ENCODE data around the gene TTYH3.
A peak's percentile ranks its signal among the peaks of the same experiment; 100 is the strongest.

TTYH3 gene

DNA sequence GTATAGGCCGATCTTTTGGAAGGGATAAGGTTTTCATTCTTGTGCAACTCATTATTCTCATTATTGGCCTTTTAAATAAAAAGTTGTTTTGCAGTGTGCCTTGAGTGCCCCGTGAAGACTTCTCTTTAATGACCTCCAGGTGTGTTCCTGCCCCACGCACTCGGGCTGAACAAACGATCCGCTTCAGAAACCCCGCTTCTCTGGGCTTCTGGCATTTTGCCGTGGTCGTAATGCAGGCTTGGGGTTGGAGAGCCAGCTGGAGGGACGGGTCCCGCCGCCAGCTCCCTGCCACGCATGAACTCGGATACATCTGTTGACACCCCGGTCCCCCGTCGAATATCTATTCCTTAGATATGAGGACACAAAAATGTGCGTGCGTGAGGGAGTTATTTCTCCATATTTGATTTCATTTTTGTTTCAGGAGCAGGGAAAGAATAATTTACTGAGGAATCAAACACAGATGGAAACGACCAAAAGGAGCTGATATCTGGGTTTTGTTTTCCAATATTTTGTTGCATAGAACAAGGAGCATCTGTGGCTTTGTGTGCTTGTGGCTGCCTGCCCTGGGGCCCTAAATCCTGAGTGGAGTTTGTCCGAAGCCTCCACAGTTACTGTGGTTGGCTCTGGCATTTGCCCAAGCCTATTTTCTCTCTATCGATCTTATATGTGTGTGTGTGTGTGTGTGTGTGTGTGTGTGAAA is 17.0 kb upstream of the TTYH3 start:
- DNase-seq = peak in 1 of 58 donors; percentile 21

DNA sequence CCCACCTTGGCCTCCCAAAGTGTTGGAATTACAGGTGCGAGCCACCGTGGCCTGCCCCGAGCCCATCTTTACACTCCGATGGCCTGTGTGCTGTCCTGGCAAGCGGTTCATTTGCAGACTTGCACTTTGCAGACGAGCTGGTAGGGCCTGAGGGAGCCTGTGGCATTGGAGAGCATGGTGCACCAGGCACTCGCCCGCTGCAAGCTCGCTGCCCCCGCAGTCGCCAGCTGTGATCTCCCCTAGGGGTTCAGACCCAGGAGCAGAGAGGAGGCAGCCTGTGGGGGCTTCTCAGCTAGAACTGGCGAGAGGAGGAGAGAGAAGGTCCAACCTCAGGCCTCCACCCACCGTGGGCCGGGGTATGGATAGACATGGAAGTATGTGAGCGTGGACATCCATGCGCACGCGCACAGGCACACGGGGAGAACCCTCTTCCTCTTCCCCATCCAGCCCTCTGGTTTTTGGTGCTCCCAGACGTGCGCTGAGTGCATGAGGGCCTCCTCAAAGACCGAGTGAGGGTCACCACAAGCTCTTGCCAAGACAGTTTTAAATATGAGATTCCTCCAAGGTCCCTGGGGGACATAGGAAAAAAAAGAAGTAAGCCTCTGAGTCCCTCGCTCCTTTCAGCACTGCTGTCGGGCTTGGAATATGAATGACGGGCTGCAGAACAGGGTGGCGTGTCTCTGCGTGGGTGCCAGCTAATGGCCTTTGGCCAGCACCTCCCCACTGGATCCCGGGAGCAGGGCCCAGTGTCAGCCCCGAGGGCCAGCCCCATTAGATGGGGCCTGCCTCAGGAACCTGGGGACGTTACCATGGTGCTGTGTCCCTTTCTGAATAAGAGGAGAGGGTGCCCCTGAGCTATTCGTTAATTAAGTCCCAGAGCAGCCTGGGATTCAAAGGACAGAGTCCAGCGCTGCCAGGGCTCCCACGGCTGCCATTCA is 15.1 kb upstream of the TTYH3 start:
- peak in 49 of 58 donors; percentile 28 to 95 (median 72) for DNase-seq

DNA sequence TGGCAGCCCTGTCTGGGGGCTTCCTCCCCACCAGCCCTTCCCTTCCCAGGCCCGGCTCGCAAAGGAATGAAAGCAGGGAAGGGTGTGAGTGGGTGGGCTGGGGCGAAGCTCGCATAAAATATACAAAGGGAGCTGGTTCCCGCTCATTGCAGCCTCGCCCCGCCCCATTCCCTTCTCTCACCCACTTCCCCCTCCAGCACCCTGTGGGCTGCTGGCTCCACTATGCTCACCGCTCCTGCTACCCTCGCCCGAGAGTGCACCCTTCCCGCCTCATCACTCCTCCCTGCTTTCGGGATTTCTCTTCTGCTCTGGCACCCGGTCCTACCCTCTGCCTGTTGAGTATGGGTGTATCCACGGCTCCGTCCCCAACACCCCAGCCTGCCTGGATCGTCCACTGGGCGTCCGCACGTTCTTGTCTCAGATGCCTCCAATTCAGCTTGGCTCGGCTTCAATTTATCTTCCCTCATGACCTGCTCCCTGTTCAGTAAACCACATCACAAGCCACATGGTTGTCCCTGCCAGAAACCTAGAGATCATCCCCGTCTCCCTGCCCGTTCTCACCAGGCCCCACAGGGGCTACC is 14.4 kb upstream of the TTYH3 start:
- peak in 13 of 58 donors; percentile 18 to 88 (median 66) for DNase-seq

DNA sequence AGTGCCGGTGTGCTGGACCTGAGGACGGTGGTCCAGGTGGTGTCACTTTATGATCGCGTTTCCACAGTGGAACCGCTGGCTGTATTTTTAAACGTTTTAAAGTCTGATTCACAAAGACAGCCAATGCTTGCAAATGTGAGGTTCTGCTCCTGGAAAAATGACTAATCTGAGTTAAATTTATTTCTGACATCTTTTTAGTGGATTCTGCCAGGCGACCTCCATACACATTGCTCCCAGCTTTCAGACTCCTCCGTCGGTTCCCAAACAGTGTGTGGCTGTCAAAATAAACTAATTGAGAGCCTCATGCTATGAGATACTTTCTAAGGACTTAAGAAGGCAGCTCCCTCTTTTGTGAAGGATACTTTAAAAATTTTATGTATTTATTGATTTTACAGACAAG is 12.7 kb upstream of the TTYH3 start:
- DNase-seq = peak in 7 of 58 donors; percentile 19 to 64 (median 33)

DNA sequence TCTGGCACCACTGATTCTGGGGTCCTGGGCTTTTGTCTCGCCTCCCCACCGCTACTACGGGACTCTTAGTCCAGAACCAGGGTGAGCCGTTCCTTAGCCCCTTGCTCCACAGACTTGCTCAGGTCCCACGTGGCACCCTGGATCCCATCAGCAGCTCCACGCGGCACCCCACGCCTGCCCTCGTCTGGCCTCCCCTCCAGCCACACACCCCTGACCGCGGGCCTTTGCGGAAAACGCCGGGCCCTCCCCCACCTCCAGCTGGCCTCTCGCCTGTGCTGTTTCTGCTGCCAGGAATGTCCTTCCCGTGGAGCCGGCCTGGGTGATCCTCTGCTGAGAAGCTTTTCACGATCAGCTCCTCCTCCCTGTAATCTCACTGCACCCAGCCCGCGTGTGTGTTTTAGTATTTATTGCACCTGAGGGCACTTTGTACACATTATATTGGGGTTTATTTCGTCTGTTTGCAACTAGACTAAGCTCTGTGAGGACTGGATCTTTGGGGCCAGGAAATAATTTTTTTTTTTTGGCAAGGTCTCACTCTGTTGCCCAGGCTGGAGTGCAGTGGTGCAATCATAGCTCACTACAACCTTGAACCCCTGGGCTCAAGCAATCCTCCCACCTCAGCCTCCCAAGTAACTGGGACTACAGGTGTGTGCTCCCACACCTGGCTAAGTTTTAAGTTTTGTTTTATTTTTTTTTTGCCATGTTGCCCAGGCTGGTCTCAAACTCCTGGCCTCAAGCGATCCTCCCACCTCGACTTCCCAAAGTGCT is 10.5 kb upstream of the TTYH3 start:
- peak in 26 of 58 donors; percentile 13 to 66 (median 38) for DNase-seq

DNA sequence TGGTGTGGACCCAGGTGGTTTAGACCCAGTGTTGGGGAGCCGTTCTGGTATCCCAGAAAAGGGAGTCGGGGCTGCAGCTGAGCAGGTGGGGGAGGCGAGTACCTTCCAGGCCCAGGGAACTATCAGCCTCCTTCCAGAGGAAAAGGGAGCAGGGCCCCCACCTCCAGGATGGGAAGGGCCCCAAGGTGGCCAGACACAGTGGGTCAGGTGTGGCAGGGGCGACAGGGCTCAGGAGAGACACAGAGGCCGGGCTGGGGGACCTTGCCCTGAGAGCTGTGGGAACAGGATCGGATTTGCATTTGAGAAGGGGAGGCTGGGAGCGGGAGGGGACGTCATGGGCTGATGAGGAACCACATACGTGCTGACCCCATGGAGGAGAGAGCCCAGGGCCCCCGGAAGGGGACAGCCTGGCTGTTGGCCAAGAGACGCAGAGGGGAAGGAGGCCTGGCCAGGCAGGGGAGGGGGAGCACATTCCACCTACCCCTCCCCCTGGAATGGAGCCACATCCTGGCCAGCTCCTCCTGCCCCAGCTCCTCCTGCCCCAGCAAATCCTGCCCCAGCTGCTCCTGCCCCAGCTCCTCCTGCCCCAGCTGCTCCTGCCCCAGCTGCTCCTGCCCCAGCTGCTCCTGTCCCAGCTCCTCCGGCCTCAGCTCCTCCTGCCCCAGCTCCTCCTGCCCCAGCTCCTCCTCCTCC is 9.7 kb upstream of the TTYH3 start:
- peak in 4 of 58 donors; percentile 11 to 41 (median 20) for DNase-seq

DNA sequence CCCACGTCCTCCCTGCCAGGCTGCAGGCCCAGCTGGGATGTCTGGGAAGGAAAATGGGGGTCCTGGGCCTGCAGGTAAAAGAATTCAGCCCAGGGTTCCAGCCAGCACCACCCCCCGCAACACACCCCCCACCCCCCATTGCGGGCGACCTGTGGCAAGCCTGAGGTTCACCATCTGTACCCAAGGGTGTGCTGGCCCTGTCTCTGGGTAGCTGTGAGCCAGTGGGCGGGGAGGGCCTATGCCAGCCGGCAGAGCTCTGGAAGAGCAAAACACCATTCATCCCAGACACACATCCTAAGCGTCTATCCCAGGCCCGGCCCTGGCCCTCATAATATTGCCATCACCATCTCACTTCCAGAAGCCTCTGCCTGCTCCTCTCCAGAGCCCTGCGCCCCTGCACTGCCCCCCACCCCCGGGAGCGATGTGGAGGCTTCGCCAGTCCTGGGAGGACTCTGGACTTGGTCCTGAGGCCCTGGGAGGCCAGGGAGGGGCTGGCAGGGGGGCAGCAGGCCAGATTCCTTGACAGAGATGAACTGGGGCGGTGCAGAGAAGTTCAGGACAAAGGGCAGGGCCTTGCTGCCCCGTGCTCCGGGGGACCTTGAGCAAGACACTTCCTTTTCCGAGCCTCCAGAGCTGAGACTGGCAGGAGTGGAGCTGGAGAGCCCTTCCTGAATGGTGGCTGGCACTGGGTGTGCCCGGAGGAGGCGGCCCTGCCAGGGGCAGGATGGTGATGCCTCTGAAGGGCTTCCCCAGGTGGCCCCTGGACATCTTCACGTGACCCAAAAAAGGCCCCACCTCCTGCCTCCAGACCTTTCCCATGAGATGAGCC is 8.7 kb upstream of the TTYH3 start:
- no peak for DNase-seq

DNA sequence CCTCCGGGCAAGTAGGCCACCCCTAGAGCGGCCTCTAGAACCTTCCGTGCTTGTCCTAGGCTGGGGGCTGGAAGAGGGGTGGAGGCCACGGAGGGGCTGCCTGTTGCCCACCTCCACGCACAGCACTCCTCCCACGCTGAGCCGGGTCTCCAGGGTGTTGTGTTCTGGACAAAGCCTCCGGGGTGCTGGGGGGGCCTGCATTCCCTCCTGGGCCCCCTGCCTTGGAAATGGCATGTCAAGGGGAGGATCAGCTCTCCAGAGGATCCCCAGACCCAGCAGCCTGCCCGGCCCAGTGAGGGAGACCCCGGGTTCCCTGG is 8.1 kb upstream of the TTYH3 start:
- no peak for DNase-seq

DNA sequence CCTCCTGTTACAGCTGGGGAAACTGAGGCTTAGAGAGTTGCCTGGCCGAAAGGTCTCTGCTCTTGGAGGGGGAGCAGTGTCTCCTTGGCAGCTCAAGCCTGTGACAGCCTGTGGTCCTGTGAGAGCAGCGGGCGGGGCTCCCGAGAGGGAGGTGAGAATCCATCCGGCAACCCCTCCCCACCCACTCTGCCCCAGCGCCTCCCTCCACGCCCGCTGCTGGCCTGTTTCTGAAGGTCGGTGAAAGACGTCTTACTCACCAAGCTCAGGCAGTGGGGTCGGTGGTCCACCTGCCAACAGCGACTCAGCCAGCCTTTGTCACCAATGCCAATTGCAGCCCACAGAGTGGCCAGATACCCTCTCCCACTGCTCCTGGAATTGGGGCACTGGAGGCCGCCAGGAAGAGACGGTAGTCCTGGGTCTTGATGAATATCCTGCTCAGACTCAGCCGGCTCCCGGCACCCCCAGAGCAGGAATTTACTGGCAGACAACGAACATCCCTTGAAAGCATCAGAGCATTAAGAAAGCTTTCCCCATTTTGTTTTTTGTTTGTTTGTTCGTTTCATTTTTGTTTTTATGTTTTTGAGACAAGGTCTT is 7.4 kb upstream of the TTYH3 start:
- peak in 1 of 58 donors; percentile 45 for DNase-seq

DNA sequence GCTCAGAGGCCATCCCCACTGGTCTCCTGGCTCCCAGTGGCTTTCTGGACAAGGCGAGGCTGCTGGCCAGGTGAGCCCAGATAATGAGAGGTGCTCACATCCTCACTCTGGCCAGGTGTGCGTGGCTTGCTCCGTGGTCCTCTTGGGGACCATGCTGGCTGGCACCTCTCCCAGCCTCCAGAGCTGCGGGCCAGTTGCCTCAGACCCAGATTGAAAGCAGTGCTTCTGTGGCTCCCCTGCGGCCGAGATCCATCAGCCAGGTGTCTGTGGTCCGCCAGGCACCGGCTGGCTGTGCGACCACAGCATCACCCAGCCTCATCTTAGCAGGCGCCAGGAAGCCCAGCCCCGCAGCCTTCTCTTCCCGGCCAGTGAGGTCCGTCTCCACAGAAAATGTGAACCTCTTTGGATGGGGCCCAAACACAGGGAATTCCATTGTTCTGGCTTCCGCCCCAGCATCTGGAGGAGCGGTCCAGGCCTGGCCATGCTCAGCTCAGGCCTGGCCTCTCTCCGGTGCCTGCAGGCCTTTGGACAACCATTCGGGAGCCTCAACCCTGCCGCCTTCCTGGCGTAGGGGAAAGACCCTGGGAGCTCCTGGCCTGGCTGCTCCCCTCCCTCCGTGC is 5.2 kb upstream of the TTYH3 start:
- no peak for DNase-seq

DNA sequence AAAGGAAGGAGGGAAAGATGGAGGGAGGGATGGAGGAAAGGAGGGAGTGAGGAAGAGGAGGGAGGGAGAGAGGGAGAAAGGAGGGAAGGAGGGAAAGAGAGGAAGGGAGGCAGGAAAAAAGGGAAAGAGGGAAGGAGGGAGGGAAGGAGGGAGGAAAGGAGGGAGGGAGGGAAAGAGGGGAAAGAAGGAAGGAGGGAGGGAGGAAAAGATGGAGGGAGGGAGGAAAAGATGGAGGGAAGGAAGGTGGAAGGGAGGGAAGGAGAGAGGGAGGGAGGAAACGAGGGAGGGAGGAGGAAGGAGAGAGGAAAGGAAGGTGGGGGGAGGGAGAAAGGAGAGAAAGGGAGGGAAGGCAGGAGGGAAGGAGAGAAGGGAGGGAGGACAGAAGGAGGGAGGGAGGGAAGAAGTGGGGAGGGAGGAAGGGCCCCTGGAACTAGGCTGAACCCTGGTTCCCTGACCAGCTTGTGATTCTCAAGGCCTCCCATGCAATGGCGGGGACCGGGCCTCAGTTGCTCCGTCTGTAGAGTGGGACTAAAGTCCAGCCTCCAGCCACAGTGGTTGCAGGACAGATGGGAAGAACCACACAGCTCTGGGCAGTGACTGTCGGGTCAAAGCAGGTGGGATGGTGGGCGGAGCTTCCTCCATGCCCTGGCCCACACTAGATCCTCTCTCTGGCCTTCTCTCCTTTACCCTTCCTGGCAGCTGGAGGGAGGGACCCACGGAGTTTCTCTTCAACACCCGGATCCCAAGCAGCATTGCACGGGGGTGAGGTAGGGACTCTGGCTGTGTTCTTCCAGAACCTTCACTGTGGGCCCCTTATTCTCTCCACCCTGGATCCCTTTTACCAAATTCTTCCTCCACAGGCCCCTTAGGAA is 4.3 kb upstream of the TTYH3 start:
- DNase-seq = no peak

DNA sequence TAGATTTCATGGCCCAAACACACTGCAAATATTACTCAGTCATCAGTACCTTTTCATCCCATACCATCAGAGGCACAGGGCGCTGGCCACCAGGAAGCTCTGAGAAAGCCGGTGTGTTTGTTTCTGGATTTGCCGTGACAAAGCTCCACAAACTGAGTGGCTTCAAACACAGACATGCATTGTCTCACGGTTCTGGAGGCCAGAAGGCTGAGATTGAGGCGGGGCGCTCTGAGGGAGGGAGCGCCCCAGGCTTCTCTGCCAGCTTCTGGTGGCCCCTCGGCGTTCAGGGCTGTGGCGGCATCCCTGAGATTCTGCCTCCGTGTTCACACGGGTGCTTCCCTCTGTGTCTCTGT is 3.7 kb upstream of the TTYH3 start:
- peak in 3 of 58 donors; percentile 20 to 28 (median 25) for DNase-seq

GRCh38 chr7:2628891-2629290 is 2.9 kb upstream of the TTYH3 start:
- no peak for DNase-seq

DNA sequence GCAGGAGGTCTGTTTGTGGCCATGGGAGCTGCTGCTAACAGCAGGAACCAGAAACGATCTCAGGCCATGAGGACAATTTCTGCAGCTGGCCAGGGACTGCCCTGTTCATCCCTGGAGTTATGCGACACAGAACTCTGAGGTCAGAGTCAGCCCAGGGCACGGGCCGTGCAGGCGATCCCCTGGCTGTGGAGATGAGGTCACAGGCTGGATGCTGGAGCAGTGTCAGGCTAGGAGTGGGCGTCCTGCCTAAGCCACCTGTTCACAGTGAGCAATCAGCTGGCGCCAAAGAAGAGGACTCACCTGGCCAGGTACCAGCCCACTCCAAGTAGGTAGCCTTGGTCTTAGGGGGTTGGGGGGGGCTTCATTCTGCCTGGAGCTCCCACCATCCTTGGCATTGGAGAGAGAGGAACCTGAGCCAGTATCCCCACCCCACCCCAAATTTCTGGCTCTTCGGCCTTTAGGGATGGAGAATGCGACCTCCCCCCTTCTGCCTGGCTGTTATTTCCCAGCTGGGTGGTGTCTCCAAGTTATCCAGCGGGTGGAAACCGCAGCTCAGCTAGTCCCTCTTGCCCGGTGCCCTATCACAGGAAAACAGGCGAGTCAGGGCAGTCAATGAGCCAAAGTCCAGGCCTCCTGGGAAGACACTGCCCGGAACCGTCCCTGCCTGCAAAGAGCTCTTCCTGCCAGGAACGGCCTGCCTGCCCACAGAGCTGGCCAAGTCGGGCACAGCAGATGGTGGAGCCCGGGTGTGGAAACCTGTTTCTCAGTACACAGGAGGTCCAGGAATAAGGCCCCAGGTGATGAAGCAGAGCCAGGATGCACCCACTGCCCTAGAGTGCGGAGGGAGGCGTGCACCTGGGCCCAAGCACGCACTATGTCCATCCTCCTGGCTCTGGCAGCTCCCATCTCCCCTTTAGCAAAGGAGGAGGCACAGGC is 1.8 kb upstream of the TTYH3 start:
- DNase-seq = peak in 4 of 58 donors; percentile 16 to 46 (median 30)

GRCh38 chr7:2632733-2633537 is 1.1 kb downstream of the TTYH3 start:
- peak in 32 of 58 donors; percentile 25 to 68 (median 56) for DNase-seq

All from anterior cingulate cortex (tissue), 58 donors.